Ramos (cell line): ENCODE data around the gene FOXRED2.
"Not testable (repeated sequence)": the region's sequence is repeated elsewhere in the genome, so short reads cannot be mapped to it uniquely, and the experiment has no call there.

Experiments used
- in situ Hi-C: fragments of 300-500 bp; cut with MboI; formaldehyde crosslinking; loops from one replicate; pipeline ENCODE4 v1.14.3; 2022; ENCODE audit warnings: low sequenced_read_pairs; ENCODE audit not compliant: unreplicated experiment

FOXRED2 gene

DNA sequence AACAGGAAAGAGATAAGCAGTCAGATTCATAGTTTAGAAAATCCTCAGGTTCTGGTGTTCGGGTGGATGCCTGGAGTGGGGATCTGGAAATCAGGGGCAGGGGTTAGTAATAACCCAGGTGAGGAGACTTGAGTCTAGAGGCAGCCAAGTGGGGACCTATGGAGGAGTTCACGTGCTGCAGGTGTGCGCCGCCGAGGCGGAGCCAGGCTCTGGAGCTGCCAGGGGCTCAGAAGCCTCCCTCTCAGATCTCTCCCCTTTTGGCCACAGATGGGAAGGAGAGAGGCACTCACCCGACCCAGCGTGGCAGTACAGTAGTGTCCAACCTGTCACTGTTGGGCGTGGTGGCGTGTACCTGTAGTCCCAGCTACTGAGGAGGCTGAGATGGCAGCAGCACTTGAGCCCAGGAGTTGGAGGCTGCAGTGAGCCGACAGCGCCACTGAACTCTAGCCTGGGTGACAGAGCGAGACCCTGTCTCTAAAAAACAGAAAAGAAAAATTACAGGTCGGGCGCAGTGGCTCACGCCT is 52.9 kb downstream of the FOXRED2 start:
- in situ Hi-C loops = no loop called here

DNA sequence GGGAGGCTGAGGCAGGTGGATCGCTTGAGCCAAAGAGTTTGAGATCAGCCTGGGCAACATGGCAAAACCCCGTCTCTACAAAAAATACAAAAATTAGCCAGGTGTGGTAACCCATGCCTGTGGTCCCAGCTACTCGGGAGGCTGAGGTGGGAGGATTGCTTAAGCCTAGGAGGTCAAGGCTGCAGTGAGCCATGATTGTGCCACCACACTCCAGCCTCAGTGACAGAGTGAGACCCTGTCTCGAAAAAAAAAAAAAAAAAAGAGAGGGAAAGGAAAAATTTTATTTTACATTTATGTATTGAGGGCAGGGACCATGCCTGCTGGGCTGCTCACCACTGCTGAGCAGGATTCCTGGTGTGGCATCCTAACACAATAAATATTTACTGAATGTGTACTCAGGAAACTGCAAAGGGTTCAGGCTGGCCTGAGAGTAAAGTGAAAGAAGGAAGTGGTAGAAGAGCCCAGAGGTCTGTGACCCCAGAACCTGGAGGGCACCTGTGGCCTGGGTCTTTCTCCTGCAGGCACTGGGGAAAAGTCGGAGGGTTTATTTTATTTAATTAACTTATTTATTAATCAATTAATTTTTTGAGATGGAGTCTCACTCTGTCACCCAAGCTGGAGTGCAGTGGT is 53.7 kb downstream of the FOXRED2 start:
- in situ Hi-C loops = not testable (repeated sequence)

DNA sequence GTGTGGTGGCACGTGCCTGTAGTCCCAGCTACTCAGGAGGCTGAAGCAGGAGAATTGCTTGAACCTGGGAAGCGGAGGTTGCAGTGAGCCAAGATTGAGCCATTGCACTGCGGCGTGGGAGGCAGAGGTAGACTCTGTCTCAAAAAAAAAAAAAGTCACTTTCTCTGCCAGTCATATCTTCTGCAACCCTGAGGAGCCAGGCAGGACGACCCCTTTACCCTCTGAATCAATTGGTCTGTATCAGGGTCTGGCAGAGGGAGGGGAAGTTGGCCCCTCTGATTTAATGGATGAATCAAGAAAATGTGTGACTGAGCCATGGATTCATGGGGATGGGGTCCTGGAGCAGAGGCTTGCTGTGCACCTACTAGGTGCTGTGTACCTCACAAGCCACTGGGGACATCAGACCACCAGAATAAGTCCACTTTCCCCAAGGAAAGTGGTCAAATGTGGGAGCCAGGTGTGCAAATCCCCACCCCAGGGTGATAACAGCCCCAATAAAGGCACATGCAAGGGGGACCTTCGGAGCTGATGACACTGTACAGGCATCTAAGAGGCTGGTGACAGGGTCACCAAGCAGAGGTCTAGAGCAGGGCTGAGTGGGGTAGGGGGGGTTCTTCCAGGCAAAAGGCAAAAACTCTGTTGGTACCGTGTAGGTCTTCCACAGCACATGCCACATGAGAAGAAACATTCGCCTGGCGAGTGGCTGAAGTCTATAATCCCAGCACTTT is 54.4 kb downstream of the FOXRED2 start:
- in situ Hi-C loops = no loop called here

DNA sequence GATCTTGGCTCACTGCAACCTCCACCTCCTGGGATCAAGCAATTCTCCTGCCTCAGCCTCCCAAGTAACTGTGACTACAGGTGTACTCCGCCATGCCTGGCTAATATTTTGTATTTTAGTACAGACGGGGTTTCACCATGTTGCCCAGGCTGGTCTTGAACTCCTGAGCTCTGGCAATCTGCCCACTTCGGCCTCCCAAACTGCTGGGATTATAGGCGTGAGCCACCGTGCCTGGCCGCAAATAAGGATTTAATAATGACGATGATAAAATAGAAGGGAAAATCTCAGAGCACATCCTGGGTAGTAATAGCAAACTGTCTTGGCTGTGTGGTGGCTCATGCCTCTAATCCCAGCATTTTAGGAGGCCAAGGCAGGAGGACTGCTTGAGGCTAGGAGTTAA is 55.9 kb downstream of the FOXRED2 start:
- in situ Hi-C loops = not testable (repeated sequence)

DNA sequence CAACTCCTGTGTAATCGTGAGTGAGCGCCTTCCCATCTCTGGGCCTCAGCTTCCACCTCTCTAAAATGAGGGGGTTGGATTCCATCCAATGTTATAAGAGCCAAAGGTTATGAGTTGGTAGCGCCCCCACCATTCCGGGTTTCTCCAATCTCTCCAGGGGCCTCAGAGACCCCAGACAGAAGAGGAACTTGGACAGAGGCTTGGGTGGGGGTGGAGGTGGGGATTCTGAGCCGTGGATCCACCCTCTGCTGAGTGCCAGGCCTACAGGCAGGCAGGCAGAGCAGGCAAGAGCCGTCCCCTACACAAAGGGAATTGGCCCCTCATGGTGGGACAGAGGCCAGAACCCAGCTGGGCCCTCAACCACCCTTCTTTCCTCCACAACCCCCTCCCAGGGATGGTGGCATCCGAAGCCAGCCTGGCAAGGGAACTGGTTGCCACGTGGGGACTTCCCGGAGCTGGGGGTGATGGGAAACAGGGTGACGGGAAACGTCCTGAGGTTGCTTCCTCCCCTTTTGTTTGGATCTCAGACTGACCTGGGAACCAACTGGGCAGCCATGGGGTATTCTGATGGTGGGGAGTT is 57.2 kb downstream of the FOXRED2 start:
- in situ Hi-C loops = no loop called here

DNA sequence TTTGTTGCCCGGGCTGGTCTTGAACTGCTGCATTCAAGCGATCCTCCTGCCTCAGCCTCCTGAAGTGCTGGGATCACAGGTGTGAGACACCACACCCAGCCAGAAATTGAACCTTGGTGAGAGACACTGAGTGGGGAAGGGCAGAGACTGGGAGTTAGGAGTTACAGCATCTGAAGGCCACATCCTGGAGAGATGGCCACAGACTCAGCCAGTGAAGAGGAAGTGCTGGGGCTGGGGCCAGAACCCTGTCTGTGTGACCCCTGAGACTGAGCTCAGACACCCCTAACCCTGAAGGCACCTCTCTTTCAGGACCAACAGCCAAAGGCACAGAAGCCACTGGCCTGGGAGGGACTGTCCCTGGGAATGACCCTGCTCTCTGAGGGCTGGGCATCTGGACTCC is 59.2 kb downstream of the FOXRED2 start:
- in situ Hi-C loops = no loop called here

DNA sequence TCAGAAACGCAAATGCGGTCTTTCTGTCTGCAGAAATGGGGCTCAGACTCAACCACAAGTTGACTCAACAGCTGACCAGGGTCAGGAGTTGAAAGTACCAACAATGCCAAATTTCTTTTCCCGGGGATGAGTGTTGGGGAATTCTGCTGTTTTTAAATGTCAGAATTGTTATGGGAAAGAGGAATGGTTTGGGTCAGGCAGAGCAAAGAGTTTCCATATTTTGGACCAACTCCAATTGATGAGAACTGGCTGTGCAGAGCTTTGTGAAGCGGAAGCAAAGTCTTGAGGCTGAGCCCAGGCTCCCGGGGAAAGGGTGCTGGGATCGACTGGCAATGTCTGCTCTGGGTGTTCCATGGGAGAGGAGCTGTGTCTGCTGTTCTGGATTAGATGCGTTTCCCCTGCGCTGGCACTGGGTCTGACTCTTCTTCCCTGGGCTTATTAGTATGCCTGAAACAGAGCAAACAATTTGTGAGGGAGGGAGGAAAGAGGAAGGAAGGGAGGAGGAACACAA is 61.6 kb downstream of the FOXRED2 start:
- in situ Hi-C loops = no loop called here

DNA sequence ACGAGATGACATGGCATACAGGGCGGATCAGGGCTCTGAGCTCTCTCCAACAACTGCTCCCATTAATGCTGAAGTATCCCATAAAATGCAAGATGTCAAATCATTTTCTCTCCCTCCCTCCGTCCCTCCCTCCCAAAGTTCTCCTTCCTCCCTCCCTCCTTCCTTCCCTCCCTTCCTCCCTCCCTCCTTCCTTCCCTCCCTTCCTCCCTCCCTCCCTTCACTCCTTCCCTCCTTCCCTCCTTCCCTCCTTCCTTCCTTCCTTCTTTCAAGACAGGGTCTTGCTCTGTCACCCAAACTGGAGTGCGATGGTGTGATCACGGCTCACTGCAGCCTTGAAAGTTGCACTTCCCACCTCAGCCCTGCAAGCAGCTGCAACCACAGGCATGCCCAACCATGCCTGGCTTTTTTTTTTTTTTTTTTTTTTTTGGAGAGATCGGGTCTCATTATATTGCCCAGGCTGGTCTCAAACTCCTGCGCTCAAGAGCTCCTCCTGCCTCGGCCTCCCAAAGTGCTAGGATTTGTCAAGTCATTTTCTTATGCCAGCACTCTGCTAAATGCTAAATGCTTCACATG is 63.6 kb downstream of the FOXRED2 start:
- in situ Hi-C loops = no loop called here

DNA sequence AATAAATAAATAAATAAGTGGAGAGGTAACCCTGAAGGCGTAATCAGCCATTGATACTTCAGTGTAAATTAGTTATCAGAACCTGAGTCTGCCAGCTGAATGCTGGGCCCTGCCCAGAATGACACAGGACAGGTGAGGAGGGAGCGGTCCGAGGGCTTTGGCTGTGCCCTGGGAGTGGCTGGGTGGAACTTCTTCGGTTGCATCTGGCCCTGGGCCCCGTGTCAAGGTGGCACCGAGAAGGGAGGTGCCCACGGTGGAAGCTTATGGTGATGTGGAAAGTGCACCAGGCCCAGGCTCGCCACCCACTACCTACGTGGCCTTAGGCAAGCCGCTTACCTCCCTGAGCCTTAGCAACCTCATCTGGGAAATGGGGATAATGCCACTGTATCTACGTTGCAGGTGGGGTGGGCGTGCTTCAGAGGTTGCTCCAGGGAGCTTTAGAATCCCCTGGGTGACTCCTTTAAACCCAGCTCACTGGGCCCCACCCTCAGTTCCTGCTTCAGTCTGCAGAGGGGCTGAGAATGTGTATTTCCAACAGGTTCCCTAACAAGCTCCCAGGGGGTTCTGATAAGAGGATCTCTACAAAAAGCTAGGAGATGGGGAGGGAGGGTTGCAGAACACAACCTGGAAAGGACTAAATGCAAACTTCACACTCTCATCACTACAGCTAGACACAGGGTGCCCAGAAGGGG is 64.2 kb downstream of the FOXRED2 start:
- in situ Hi-C loops = no loop called here

DNA sequence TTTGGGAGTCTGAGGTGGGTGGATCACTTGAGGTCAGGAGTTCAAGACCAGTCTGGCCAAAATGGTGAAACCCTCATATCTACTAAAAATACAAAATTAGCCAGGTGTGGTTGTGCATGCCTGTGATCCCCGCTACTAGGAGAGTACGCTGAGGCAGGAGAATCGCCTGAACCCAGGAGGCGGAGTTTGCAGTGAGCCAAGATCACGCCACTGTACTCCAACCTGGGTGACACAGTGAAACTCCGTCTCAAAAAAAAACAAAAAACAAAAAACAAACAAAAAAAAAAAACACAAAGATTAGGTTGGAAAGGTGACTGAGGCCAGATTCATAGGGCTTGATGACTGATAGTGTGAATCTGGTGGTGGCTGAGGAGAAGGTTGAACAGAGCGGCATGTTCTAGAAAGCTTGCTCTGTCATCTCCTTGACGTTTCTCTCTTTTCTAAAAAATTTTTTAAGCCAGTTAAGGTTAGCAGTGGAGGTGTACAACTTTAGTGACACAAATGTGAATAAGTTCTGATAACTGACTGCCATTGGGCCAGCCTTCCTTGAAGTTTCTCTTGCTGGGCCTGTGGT is 66.3 kb downstream of the FOXRED2 start:
- in situ Hi-C loops = no loop called here

DNA sequence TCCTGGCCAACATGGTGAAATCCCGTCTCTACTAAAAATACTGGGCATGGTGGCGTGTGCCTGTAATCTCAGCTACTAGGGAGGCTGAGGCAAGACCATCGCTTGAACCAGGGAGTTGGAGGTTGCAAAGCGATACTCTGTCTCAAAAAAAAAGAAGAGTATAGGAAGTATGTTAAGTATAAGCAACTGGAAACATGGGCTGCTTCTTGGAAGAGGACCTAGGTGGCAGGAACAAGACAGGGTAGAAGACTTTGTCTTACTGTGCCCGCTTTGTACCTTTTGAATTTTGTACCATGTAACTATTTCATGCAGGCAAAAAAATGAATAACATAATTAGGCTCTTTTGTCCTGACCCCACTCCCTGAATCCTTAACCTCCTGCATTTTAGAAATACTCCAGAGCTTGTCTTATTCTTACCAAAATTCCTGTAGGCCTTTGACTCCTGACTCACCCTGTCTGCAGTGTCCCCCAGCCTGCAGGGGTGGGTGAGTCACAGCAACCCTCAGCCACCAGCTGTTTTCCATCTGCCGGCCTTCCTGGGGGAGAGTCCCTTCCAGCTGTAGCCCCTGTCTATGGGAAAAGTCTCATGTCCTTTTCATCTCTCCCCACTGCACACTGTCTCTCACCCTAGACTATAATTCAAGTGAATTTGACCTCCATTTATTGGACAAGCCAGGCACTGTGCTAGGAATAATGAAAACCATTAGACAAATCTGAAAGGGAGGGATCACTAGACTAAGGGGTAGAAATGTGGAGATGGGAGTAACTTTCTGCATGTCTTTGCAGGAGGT is 67.2 kb downstream of the FOXRED2 start:
- in situ Hi-C loops = no loop called here
